Hematopoietic multipotent progenitor cell treated with erythropoietin and hydrocortisone succinate and interleukin-3 and kit ligand, for 15 days (in vitro differentiated cells): ENCODE data around the gene PACS2.
"Not testable (repeated sequence)": the region's sequence is repeated elsewhere in the genome, so short reads cannot be mapped to it uniquely, and the experiment has no call there.

Source experiments
- DNase-seq: peaks from one replicate; pipeline ENCODE4 v3.0.0-alpha.2; 2015; ENCODE audit warnings: low spot score

The PACS2 gene

GRCh38 chr14:105315941-105316576 lies 1.5 kb downstream of the PACS2 start:
- DNase-seq, result no peak

DNA sequence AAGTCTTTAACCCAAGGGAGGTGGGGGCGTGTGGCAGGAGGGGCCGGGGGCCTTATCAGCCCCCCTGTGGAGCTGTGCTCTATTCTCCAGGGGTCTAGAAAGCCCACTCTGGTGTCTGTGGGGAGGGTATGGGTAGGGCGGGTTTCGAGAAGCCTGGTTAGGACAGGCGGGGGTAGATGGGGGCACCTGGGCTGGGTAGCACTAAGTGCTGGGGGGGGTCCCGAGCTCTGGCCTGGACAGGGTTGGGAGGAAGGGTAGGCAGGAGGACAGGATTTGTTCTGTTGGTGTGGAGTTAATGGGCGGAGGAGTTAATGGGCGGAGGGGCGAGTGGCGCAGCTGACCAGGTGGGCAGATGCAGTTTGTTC lies 2.0 kb downstream of the PACS2 start:
- DNase-seq, result no peak

DNA sequence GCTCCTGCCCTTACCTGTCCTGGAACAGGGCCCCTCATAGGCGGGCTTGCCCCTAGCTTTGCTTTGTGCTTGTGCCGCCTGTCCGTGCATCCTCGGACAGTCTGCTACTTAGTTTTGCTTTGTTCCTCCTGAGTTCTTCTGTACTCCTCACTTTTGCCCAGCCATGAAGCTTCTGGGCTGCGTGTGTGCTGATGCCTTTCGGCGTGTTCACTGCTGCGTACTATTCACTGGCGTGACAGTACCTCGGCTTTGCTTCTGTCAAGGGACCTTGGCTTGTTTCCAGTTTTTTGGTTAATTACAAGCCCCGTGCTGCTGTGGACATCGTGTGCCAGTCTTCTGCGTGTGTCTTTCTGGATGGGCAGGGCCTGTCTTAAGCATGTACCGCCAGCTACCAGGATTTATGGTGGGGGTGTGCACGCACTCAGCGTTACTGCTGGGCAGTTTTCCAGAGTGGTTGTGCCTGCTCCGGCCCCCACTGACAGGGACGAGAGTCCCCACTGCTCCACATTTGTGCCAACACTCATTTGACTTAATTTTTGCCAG lies 2.5 kb downstream of the PACS2 start:
- DNase-seq, result no peak

- no peak for DNase-seq
These were observed 3.0 kb downstream of the PACS2 start for GRCh38 chr14:105317546-105317945.

GRCh38 chr14:105322791-105323556 lies 8.4 kb downstream of the PACS2 start:
- no peak for DNase-seq

DNA sequence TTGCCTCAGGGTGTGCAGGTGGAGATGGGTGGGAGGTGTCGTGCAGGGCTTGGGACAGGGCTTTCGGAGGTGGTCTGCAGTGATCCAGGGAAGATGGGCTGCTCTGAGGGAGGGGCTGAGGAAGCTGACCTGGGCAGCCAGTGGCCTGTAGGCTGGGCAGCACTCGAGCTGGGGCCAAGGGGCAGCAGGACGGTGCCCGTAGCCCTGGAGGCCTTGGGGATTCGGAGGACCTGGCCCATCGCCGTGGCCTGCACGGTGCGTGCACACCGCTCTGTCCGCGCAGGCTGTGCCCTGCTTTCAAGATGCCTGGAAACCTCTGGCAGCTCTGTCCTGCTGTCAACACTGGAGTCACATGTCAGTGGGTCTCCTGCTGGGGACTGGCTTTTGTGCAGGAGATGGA lies 9.1 kb downstream of the PACS2 start:
- no peak for DNase-seq

DNA sequence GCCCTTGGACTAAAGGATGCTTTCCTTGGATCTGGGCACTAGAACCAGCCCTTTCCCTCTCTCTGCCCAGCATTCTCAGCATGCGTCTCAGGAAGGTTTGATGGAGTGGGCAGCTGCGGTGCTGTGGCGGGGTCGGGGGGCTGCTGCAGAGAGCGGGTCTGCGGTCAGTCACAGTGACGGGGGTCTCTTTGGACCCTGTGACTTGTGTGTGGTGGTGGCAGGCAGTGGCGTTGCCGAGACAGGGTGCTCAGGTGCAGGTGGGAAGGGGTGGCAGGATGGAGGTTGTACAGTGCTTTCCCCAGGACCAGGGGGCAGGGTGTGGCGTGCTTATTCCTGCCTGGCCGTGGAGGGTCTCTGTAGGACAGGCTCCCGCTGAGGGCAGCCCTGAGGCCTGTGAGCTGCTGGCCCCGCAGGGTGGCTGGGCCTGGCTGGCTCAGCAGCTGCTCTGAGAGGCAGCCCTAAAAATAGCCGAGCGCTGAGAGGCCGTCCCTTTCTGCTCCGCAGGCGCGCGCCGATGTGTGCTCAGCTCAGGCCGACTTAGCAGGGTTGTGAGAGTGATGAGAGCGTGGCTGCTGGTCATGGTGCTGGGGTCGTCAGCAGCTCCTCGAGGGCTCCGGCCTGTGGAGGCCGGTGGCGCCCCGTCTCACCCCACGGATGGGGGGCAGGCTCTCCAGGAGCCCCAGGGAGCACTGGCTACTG lies 9.7 kb downstream of the PACS2 start:
- no peak for DNase-seq

DNA sequence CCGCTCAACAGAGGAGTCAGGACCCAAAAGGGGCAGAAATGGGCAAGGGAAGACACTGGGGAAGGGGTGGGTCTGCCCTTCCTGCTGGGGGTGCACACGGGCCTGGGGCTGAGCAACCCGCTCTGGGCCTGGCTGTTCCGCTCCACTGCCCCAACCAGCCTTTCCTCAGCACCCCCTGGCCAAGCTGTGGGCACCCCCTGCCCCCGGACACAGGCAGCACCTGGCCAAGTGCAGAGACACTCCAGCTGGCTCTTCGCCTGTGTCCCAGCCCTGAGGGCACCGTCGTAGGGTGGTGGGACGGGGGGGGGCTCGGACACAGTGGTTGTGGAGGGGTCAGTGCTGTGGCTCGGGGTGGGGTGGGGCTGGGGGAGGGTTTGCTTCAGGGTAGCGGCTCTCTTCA lies 10.3 kb downstream of the PACS2 start:
- no peak for DNase-seq

GRCh38 chr14:105325303-105325702 lies 10.8 kb downstream of the PACS2 start:
- DNase-seq, result no peak

DNA sequence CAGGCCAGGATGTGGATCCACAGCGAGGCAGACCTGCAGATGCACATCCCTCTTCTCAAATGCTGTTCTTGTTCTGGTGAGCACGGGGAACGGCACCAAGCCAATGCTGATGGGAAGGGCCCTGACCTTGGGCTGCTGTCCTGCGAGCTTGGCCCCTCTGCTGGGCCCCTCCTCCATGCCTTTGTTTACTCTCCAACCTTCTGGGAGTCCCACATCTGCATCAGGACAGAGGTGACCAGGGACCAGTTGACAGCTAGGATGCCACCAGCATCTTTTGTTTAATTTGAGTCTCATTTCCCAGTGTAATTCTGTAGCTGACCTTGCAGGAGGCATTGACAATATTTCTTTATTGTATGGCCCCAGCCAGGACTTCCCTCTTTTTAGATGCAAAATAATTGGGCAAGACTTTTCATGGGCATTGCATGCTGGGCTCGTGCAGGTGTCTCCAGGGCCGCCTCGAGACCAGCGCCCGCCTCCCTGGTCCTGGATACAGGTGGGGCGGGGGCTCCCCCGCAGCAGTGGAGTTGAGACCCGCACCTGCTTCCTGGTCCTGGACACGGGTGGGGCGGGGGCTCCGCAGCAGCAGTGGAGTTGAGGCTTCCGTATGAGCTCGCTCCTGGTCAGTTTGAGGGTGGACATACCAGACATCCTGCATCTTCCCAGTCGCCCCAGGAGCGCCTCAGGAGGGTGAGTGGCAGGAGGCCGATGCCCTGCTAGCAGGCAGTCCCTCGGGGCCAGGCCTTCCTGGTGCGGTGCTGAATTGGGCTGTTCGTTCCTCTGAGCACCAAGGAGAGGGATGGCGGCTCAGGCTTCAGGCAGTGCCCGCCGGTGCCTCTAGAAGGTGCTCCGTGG lies 11.4 kb downstream of the PACS2 start:
- no peak for DNase-seq

- DNase-seq, result no peak
These were observed 12.0 kb downstream of the PACS2 start for GRCh38 chr14:105326568-105326867.

DNA sequence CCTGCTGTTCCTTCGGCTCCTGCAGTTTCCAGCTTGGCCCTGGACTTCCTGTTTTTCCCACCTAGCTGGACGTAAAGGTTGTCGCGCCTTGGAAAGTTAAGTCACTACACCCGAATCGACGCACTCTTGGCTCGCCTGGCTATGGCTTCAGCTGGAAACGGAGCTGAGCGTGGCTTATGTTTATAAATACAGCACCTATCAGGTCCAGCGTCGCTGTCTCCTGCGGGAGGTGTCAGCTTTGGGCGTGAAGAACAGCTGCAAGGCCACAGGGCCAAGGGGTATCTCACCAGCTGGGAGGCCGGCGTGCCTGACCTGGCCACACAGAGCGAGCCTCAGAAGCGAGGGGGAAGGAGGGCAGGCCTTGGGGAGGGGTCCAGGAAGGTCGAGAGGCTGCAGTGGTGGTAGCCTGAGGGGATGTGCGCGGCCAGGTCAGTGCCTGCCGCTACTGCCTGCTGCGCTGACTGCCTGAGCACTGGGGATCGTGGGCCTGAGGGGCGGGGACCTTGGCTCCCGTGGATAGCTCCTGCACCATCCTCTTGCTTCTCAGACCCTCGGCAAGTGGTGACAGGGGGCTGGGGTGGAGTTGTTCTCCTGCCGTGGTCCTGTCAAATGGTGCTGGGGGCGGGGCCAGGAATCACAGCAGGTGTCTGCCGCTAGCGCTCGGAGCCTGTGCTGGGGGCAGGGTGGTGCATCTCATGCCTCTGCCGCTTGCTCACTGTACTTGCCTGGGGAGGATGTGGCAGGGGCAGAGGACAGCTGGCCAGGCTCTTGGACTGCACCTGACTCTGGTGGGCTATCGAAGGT lies 12.5 kb downstream of the PACS2 start:
- DNase-seq, result no peak

- not testable (repeated sequence) for DNase-seq
These were observed 13.1 kb downstream of the PACS2 start for GRCh38 chr14:105327695-105328045.

DNA sequence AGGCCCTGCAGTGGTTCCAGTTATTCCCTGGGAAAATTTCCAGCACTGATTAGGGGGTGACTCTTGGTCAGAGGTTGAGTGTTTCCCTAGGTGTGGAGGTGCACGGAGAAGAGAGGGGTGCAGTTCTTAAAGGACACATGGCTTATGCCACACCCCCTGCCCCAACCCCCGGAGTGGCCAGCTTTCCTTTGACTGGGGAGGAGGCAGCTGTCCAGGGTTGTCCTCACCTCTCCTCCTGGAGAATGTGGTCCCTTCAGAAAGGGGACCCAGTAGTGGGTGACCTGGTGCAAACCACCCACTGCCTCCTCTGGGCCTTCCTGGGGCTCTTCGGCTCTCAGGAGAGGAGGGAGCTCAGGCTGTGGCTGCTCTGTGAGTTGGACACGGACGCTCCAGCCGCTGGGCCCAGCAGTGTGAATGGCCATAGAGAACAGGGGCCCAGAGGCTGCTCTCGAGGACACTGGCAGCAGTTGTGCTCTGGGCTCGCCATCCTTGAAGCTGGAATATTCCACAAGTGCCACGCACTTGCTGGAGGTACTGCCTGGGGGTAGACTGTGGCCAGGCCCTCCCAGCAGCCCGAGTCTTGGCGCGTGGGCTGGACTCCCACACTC lies 13.6 kb downstream of the PACS2 start:
- DNase-seq, result no peak

- DNase-seq, result no peak
These were observed 14.3 kb downstream of the PACS2 start for GRCh38 chr14:105328678-105329390.

DNA sequence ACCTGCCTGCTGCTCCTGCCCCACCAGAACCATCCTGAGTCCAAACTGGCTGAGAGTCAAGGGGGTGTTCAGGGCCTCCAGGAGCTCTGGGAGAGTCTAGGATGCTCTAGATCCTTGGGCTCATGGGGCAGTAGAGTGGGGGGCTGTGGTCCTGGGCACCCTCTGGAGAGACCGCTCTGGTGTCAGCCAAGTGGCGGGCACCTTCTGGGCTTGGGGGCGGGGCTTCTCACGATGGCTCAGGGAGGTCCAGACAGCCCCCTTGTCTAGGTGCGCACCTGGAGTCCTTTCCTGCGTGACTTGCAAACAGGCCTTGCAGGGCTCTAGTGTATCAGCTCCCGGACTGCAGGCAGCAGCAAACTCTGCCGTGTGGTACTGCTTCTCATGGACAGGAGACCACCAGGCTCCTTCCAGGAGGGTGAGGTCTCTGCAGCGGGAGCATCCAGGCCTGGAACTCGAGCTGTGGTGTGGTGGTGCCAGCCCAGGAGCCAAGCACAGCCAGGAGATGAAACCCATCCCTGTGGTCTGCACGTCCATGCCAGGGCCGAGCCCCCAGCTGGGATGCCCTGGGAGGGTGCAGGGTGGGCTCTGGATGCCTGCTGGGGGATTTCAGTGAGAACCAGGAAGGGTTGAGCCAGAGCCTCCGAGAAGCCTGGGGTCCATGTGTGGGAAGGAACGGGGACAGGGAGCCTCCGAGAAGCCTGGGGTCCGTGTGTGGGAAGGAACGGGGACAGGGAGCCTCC lies 15.0 kb downstream of the PACS2 start:
- no peak for DNase-seq

DNA sequence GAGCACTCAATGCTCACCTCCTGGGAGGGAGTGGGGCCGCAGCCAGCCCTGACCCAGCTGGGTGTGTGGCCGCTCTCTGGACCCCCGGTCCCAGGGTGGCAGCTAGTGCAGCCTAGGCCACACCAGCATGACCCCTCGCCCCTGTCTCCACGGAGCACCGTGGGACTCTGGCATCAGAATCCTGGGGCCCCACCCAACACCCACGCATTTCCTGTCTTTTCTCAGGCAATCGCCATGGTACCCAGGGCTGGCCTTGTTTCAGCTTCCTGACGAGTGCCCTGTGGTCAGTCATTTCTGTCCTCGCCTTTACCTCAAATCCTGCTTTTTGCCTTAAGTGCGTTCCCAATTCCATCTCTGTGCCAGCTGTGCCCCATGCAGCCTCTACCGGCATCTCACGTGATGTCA lies 15.9 kb downstream of the PACS2 start:
- DNase-seq, result no peak

GRCh38 chr14:105331575-105332349 lies 17.2 kb downstream of the PACS2 start:
- no peak for DNase-seq

- no peak for DNase-seq
These were observed 17.9 kb downstream of the PACS2 start for GRCh38 chr14:105332350-105332874.
